HG03139 (cell line): ENCODE measurements around the gene MARCHF5.

Source experiments
- ATAC-seq: cut with Tn5 transposase; IDR thresholded peaks from one replicate; pipeline ENCODE4 v1.9.1; 2021; ENCODE audit not compliant: unreplicated experiment

The MARCHF5 gene

GRCh38 chr10:92290837-92291615 is at the start of gene MARCHF5, which contains the start of gene CPEB3:
TSS of gene MARCHF5 (plus strand) at chr10:92291167. CDS start at chr10:92291495, 328 bp downstream.
TSS of gene CPEB3 (minus strand) at chr10:92291078. CDS start at chr10:92240350, 50,728 bp downstream.
- ATAC-seq, result peak; percentile 97

GRCh38 chr10:92241501-92241900 is 49.5 kb upstream of the MARCHF5 start:
- ATAC-seq, result no peak

GRCh38 chr10:92242380-92242779 is 48.6 kb upstream of the MARCHF5 start:
- no peak for ATAC-seq

GRCh38 chr10:92242910-92243671 is 47.9 kb upstream of the MARCHF5 start:
- ATAC-seq, result no peak

- no peak for ATAC-seq
Observed at GRCh38 chr10:92244796-92245195, 46.2 kb upstream of the MARCHF5 start.

- ATAC-seq, result no peak
Observed at GRCh38 chr10:92248566-92248965, 42.4 kb upstream of the MARCHF5 start.

- ATAC-seq, result no peak
Observed at GRCh38 chr10:92263396-92263795, 27.6 kb upstream of the MARCHF5 start.

- no peak for ATAC-seq
Observed at GRCh38 chr10:92264249-92264648, 26.7 kb upstream of the MARCHF5 start.

- ATAC-seq, result no peak
Observed at GRCh38 chr10:92265687-92266258, 25.2 kb upstream of the MARCHF5 start.

GRCh38 chr10:92267343-92267742 is 23.6 kb upstream of the MARCHF5 start:
- ATAC-seq, result no peak

GRCh38 chr10:92268748-92269147 is 22.2 kb upstream of the MARCHF5 start:
- no peak for ATAC-seq

- ATAC-seq, result no peak
Observed at GRCh38 chr10:92274071-92274470, 16.9 kb upstream of the MARCHF5 start.

GRCh38 chr10:92278996-92279696 is 11.8 kb upstream of the MARCHF5 start:
- ATAC-seq, result no peak

- ATAC-seq, result no peak
Observed at GRCh38 chr10:92284112-92284704, 6.8 kb upstream of the MARCHF5 start.

GRCh38 chr10:92290076-92290836 is 711 bp upstream of the MARCHF5 start:
- ATAC-seq, result peak; percentile 5

- no peak for ATAC-seq
Observed at GRCh38 chr10:92291616-92291865, 574 bp downstream of the MARCHF5 start.

- no peak for ATAC-seq
Observed at GRCh38 chr10:92291921-92292845, 1.2 kb downstream of the MARCHF5 start.

- ATAC-seq, result no peak
Observed at GRCh38 chr10:92298487-92298886, 7.5 kb downstream of the MARCHF5 start.

GRCh38 chr10:92303096-92303495 is 12.1 kb downstream of the MARCHF5 start:
- no peak for ATAC-seq
